Measurements from ENCODE around the gene BNC1.

GRCh38 chr15:83310521-83311456 lies 26.3 kb upstream of the BNC1 start:
- TF ChIP-seq CTCF (IDR thresholded peaks at IDR 0.05) (no peak), POLR2A (IDR thresholded peaks at IDR 0.05) (no peak)
